Measurements from ENCODE around the gene KANTR. TPM values are rescaled to one million over a fixed set of nuclear protein-coding genes. Genes with fewer than 3 reads are reported as not detected.
A peak's percentile ranks its signal among the peaks of the same experiment; 100 is the strongest.

KANTR gene
- total and polyA plus RNA-seq, 9 of the 15 experiments (the other 6 are each of a cell fraction or from before 2014, with no cell fraction given) = 1.0 to 5.7 (median 3.4) TPM

DNA sequence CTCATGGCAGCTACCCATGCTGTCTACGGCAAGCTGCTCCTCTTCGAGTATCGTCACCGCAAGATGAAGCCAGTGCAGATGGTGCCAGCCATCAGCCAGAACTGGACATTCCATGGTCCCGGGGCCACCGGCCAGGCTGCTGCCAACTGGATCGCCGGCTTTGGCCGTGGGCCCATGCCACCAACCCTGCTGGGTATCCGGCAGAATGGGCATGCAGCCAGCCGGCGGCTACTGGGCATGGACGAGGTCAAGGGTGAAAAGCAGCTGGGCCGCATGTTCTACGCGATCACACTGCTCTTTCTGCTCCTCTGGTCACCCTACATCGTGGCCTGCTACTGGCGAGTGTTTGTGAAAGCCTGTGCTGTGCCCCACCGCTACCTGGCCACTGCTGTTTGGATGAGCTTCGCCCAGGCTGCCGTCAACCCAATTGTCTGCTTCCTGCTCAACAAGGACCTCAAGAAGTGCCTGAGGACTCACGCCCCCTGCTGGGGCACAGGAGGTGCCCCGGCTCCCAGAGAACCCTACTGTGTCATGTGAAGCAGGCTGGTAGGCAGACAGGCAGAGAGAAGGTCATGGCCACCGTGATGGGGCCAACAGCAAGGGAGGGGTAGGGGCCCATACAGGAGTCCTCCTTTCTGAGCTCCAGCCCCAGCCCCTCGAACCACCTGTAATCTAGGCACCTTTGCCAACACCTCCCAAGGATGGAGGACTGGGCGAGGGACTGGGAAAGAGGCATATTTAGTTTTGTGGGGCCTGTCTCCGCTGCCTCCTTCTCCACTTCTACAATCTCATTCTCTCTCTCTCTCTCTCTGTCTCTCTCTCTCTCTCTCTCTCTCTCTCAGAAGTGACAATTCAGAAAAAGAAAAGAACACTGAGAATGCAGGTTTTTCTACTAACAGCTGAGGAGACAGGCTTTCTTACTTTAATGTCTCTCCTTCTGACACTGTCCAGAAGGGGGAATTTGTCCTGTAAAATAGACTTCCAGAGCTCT, 16.4 kb upstream of the KANTR start:
- DNase-seq (ENCODE audit: extremely low read depth in 1 of 4, low spot score in 3 of 4) (peak in 1 of 4 experiments; percentile 47), FAIRE-seq (no peak), ATAC-seq (peak; percentile 20; the same call in 2 of the 3 replicates)
- Histone ChIP-seq H2AFZ (ENCODE audit: low read depth, low read length) (peak overlapping the region; percentile 68; the same call in 1 of the 2 replicates), H3K79me2 (ENCODE audit: control insufficient read depth, insufficient read depth, low read length) (peaks cover under 1% of the 10 kb centered on the region; the same call in 2 of the 3 replicates), H3K9me3 (replicated peaks; ENCODE audit: control insufficient read depth, insufficient read depth, low read depth, low read length) (no peaks in the 10 kb centered on the region), H3K4me2 (ENCODE audit: insufficient read depth, low read length) (no peak overlapping the region), H3K27me3 (ENCODE audit: control insufficient read depth in 2 of 2, insufficient read depth in 2 of 2, low read length in 2 of 2) (no peaks in the 10 kb centered on the region), H4K20me1 (replicated peaks; ENCODE audit: control insufficient read depth, insufficient read depth, low read length) (no peaks in the 10 kb centered on the region), H3K4me1 (replicated peaks in 1 of 2; ENCODE audit: control insufficient read depth in 2 of 2, insufficient read depth in 2 of 2, low read length in 2 of 2) (peaks cover 0 to 16% of the 10 kb centered on the region in 2 experiments; a peak in 3 of 5 replicates), H3K9ac (ENCODE audit: insufficient read depth in 1 of 2, low read depth in 2 of 2, low read length in 2 of 2) (no peak overlapping the region; a peak in 1 of 4 replicates), H3K4me3 (no peak overlapping the region), H3K9me1 (ENCODE audit: control insufficient read depth, insufficient read depth, low read length) (no peaks in the 10 kb centered on the region), H3K36me3 (ENCODE audit: control insufficient read depth, insufficient read depth, low read length) (no peaks in the 10 kb centered on the region), H3K27ac (ENCODE audit: extremely low read depth, low read depth, low read length) (no peak overlapping the region)
- in situ Hi-C loops (cut with MboI) (no loop called here), intact Hi-C loops (cut with micrococcal nuclease) (loop anchor here (10.0 kb wide), 1 partner anchor 147 kb away; the partner anchor contains the start of gene KDM5C)
- WGBS (ENCODE audit: insufficient coverage, low coverage, missing lambda C conversion rate) = 34% methylated on average over 19 of the region's 27 CpGs
- BruUV-seq (replicated peaks) = no TSS peak
- ChIA-PET POLR2A (interaction anchor here (0.7 kb wide), 1 partner anchor 119 kb away, joined by 5 read pairs; no protein-coding TSS in a partner anchor), CTCF (ENCODE audit: low intra/inter-chr PET ratio) (no interaction called here)
- TF ChIP-seq, protein P1, sequence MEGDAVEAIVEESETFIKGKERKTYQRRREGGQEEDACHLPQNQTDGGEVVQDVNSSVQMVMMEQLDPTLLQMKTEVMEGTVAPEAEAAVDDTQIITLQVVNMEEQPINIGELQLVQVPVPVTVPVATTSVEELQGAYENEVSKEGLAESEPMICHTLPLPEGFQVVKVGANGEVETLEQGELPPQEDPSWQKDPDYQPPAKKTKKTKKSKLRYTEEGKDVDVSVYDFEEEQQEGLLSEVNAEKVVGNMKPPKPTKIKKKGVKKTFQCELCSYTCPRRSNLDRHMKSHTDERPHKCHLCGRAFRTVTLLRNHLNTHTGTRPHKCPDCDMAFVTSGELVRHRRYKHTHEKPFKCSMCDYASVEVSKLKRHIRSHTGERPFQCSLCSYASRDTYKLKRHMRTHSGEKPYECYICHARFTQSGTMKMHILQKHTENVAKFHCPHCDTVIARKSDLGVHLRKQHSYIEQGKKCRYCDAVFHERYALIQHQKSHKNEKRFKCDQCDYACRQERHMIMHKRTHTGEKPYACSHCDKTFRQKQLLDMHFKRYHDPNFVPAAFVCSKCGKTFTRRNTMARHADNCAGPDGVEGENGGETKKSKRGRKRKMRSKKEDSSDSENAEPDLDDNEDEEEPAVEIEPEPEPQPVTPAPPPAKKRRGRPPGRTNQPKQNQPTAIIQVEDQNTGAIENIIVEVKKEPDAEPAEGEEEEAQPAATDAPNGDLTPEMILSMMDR (IDR thresholded peaks at IDR 0.05 in 2 of 3, conservative IDR thresholded peaks at IDR 0.05 in 1 of 3; ENCODE audit: insufficient read depth in 2 of 3, low read depth in 1 of 3, low read length in 3 of 3) = peak; percentile 36 to 48 (median 41)
- peak; percentile 51 for TF ChIP-seq L3MBTL2 (IDR thresholded peaks at IDR 0.05)
- no peak for TF ChIP-seq ZFP30 (CRISPR knock-in tag; IDR thresholded peaks at IDR 0.05; ENCODE audit: borderline replicate concordance)
- TF ChIP-seq, protein P2, sequence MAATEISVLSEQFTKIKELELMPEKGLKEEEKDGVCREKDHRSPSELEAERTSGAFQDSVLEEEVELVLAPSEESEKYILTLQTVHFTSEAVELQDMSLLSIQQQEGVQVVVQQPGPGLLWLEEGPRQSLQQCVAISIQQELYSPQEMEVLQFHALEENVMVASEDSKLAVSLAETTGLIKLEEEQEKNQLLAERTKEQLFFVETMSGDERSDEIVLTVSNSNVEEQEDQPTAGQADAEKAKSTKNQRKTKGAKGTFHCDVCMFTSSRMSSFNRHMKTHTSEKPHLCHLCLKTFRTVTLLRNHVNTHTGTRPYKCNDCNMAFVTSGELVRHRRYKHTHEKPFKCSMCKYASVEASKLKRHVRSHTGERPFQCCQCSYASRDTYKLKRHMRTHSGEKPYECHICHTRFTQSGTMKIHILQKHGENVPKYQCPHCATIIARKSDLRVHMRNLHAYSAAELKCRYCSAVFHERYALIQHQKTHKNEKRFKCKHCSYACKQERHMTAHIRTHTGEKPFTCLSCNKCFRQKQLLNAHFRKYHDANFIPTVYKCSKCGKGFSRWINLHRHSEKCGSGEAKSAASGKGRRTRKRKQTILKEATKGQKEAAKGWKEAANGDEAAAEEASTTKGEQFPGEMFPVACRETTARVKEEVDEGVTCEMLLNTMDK (IDR thresholded peaks at IDR 0.05; ENCODE audit: borderline replicate concordance, insufficient read depth, low read depth, low read length, poor library complexity, severe bottlenecking) = peak; percentile 93

Measured in K562 (cell line).